ENCODE measurements around the gene RBL1. TPM values are rescaled to one million over a fixed set of nuclear protein-coding genes. Genes with fewer than 3 reads are reported as not detected.
"Not testable (repeated sequence)": the region's sequence is repeated elsewhere in the genome, so short reads cannot be mapped to it uniquely, and the experiment has no call there.

RBL1 gene, protein sequence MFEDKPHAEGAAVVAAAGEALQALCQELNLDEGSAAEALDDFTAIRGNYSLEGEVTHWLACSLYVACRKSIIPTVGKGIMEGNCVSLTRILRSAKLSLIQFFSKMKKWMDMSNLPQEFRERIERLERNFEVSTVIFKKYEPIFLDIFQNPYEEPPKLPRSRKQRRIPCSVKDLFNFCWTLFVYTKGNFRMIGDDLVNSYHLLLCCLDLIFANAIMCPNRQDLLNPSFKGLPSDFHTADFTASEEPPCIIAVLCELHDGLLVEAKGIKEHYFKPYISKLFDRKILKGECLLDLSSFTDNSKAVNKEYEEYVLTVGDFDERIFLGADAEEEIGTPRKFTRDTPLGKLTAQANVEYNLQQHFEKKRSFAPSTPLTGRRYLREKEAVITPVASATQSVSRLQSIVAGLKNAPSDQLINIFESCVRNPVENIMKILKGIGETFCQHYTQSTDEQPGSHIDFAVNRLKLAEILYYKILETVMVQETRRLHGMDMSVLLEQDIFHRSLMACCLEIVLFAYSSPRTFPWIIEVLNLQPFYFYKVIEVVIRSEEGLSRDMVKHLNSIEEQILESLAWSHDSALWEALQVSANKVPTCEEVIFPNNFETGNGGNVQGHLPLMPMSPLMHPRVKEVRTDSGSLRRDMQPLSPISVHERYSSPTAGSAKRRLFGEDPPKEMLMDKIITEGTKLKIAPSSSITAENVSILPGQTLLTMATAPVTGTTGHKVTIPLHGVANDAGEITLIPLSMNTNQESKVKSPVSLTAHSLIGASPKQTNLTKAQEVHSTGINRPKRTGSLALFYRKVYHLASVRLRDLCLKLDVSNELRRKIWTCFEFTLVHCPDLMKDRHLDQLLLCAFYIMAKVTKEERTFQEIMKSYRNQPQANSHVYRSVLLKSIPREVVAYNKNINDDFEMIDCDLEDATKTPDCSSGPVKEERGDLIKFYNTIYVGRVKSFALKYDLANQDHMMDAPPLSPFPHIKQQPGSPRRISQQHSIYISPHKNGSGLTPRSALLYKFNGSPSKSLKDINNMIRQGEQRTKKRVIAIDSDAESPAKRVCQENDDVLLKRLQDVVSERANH
- total RNA-seq, result 10.4 TPM

DNA sequence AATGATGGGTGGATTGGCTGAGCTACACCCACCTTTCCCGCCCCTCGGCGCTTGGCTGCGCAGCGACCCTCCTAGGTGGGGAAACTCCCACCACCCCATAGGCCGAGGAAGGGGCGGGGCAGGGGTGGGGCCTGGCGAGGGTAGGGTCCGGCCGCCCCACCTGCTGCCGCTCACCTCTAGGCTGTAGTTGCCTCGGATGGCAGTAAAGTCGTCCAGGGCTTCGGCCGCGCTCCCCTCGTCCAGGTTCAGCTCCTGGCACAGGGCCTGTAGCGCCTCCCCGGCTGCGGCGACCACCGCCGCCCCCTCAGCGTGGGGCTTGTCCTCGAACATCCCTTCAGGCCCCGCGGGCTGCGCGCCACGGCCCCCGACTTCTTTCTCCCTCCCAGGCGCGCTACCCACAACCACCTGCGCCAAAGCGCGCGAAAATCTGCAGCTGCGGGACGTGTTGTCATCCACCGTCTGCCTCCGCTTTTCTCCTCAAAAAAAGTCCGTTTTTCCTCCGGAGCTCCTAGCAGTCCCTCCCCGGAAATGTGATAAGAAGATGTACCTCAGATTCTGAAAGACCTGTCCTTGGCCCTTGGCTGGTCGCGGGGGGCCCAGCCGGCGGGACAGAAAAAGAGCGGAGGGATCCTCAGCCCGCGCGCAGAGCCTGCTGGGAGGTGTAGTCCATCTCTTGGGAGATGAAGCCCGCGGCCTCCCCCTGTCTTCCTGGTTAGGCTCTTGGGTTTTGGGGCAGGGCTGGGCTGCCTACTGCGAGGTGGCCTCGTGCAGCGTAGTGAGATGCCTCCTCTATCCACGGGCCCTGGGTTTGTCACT is at the start of gene RBL1:
Gene RBL1, minus strand, starts transcription at position 399 of the 816 bp plus-strand sequence. Its CDS starts 69 bp downstream, at position 330.
- Histone ChIP-seq H3K9ac (ENCODE audit: low read depth in 1 of 3, low read length in 3 of 3) (peak within 1 kb of the TSS; percentile 78 to 85 (median 81)), H3K27me3 (ENCODE audit: control insufficient read depth in 3 of 3, insufficient read depth in 3 of 3, low read length in 3 of 3) (no peaks in the 10 kb centered on the region), H3K27ac (ENCODE audit: low read depth, low read length) (peak within 1 kb of the TSS; percentile 84), H3K36me3 (ENCODE audit: control insufficient read depth in 3 of 3, insufficient read depth in 3 of 3, low read length in 3 of 3) (no peaks in the 10 kb centered on the region), H3K4me1 (ENCODE audit: control insufficient read depth in 3 of 3, insufficient read depth in 3 of 3, low read length in 3 of 3) (peaks cover 13 to 28% (median 27%) of the 10 kb centered on the region in 3 donors), H3K9me3 (ENCODE audit: control insufficient read depth in 3 of 3, low read length in 3 of 3) (no peaks in the 10 kb centered on the region), H3K4me3 (ENCODE audit: low read length in 3 of 3) (peak within 1 kb of the TSS; percentile 76 to 95 (median 92))

DNA sequence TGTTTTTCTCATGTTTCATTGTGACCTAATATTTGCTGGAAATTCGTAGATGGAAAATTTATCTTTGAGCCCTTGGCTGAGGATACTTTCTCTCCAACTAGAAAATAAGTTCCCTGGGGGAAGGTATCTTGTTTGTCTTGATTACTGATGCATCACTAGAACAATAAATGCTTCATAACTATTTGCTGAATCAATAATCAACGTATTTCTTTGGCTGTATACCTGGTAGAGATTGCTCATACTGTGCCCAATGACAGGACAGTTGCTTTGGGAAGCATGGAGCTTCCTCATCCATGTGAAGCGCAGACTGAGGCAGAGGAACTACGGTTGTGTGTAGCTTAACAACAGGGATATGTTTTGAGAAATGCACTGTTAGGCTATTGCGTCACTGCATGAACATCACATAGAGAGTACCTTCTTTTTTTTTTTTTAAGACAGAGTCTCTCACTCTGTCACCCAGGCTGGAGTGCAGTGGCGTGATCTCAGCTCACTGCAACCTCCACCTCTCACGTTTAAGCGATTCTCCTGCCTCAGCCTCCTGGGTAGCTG is 49.1 kb upstream of the RBL1 start:
- peaks cover 5 to 11% (median 9%) of the 10 kb centered on the region in 3 donors for H3K36me3 ChIP-seq (ENCODE audit: control insufficient read depth in 3 of 3, insufficient read depth in 3 of 3, low read length in 3 of 3)
- H3K27me3 ChIP-seq (ENCODE audit: control insufficient read depth in 3 of 3, insufficient read depth in 3 of 3, low read length in 3 of 3), result no peaks in the 10 kb centered on the region
- H3K4me3 ChIP-seq (ENCODE audit: low read length in 3 of 3), result no peak overlapping the region
- no peaks in the 10 kb centered on the region for H3K9me3 ChIP-seq (ENCODE audit: control insufficient read depth in 3 of 3, low read length in 3 of 3)
- no peak overlapping the region for H3K27ac ChIP-seq (ENCODE audit: low read depth, low read length)
- no peak overlapping the region for H3K9ac ChIP-seq (ENCODE audit: low read depth in 1 of 3, low read length in 3 of 3)
- H3K4me1 ChIP-seq (ENCODE audit: control insufficient read depth in 3 of 3, insufficient read depth in 3 of 3, low read length in 3 of 3), result no peaks in the 10 kb centered on the region

DNA sequence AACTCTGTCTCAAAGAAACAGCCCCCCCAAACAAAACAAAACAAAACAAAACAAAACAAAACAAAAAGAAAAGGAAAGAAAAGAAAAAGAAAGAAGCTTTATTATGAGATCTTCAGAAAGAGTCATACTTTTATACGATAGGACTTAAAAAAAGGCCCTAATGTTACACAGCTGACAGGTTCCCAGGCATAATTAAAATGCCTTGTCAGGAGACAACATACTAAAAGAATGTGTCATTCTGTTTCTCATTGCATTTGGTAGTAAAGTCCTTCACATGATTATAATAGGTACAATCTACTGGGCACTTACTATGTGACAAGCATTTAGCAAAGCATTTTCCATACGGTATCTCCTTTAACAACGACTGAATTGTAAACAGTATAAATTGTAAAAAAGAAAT is 46.9 kb upstream of the RBL1 start:
- Histone ChIP-seq H3K36me3 (ENCODE audit: control insufficient read depth in 3 of 3, insufficient read depth in 3 of 3, low read length in 3 of 3) (peaks cover 5 to 11% (median 8%) of the 10 kb centered on the region in 3 donors), H3K9ac (ENCODE audit: low read depth in 1 of 3, low read length in 3 of 3) (no peak overlapping the region), H3K4me3 (ENCODE audit: low read length in 3 of 3) (no peak overlapping the region), H3K27ac (ENCODE audit: low read depth, low read length) (no peak overlapping the region), H3K9me3 (ENCODE audit: control insufficient read depth in 3 of 3, low read length in 3 of 3) (no peaks in the 10 kb centered on the region), H3K4me1 (ENCODE audit: control insufficient read depth in 3 of 3, insufficient read depth in 3 of 3, low read length in 3 of 3) (no peaks in the 10 kb centered on the region), H3K27me3 (ENCODE audit: control insufficient read depth in 3 of 3, insufficient read depth in 3 of 3, low read length in 3 of 3) (no peaks in the 10 kb centered on the region)

DNA sequence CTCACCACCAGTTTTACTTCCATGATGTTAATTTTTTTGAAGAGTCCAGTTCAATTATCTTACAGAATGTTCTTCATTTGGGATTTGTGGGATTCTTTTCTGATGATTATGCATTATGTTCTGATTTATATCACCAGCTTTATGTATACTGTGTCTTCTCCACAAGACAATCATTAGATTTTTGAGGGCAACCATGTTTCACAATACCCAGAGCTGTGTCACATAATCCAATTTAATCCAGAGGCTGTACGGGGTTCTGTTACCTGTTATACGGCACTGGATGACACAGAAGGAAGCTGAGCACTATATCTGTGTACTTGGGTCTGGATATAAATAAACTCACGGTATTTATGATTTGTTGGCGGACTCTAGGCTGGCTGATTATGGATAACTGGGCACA is 41.8 kb upstream of the RBL1 start:
- H3K27ac ChIP-seq (ENCODE audit: low read depth, low read length), result no peak overlapping the region
- H3K4me1 ChIP-seq (ENCODE audit: control insufficient read depth in 3 of 3, insufficient read depth in 3 of 3, low read length in 3 of 3), result peaks cover 0 to 5% (median 0%) of the 10 kb centered on the region in 3 donors
- peaks cover 0 to 4% (median 3%) of the 10 kb centered on the region in 3 donors for H3K36me3 ChIP-seq (ENCODE audit: control insufficient read depth in 3 of 3, insufficient read depth in 3 of 3, low read length in 3 of 3)
- no peaks in the 10 kb centered on the region for H3K9me3 ChIP-seq (ENCODE audit: control insufficient read depth in 3 of 3, low read length in 3 of 3)
- H3K4me3 ChIP-seq (ENCODE audit: low read length in 3 of 3), result no peak overlapping the region
- H3K9ac ChIP-seq (ENCODE audit: low read depth in 1 of 3, low read length in 3 of 3), result no peak overlapping the region
- H3K27me3 ChIP-seq (ENCODE audit: control insufficient read depth in 3 of 3, insufficient read depth in 3 of 3, low read length in 3 of 3), result no peaks in the 10 kb centered on the region

DNA sequence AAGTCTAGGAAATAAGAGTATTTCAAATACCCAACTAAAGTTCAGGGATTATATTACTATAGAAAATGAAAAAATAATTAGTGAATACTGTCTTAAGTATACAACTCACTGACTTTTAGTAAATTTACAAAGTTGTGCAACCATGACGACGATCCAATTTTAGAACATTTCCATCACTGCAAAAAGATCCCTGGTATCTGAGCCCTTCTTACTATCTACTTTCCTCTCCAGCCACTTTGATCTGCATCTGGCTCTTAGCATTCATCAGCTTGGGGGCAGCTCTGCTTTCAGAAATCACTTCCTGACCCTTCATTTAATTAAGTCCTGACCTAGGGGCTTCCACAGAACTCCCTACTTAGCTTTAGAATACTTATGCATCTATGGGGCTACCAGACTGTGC is 38.2 kb upstream of the RBL1 start:
- no peaks in the 10 kb centered on the region for H3K9me3 ChIP-seq (ENCODE audit: control insufficient read depth in 3 of 3, low read length in 3 of 3)
- H3K27ac ChIP-seq (ENCODE audit: low read depth, low read length), result no peak overlapping the region
- H3K36me3 ChIP-seq (ENCODE audit: control insufficient read depth in 3 of 3, insufficient read depth in 3 of 3, low read length in 3 of 3), result peaks cover 0 to 4% (median 0%) of the 10 kb centered on the region in 3 donors
- no peaks in the 10 kb centered on the region for H3K27me3 ChIP-seq (ENCODE audit: control insufficient read depth in 3 of 3, insufficient read depth in 3 of 3, low read length in 3 of 3)
- peaks cover 0 to 5% (median 0%) of the 10 kb centered on the region in 3 donors for H3K4me1 ChIP-seq (ENCODE audit: control insufficient read depth in 3 of 3, insufficient read depth in 3 of 3, low read length in 3 of 3)
- H3K4me3 ChIP-seq (ENCODE audit: low read length in 3 of 3), result no peak overlapping the region
- H3K9ac ChIP-seq (ENCODE audit: low read depth in 1 of 3, low read length in 3 of 3), result no peak overlapping the region

DNA sequence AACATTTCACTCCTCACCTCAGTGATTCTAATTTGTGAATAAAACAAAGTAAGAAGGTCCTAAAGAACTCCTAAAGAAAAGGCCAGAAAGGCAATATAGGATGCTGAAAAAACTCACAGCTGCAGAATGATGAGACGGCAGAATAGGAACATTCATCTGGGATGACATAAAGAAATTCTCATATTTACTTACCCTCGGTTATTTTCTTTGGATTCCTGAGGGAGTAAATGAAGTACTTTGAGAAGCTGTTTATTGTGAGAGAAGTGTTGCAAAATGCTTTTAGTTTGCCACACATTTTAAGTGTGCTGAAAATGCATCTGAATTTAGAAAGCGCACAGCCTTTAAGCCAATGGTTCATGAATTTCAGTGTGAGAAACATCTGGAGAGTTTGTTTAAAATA is 35.7 kb upstream of the RBL1 start:
- no peaks in the 10 kb centered on the region for H3K9me3 ChIP-seq (ENCODE audit: control insufficient read depth in 3 of 3, low read length in 3 of 3)
- peaks cover 0 to 4% (median 0%) of the 10 kb centered on the region in 3 donors for H3K36me3 ChIP-seq (ENCODE audit: control insufficient read depth in 3 of 3, insufficient read depth in 3 of 3, low read length in 3 of 3)
- H3K27me3 ChIP-seq (ENCODE audit: control insufficient read depth in 3 of 3, insufficient read depth in 3 of 3, low read length in 3 of 3), result no peaks in the 10 kb centered on the region
- H3K4me3 ChIP-seq (ENCODE audit: low read length in 3 of 3), result no peak overlapping the region
- no peak overlapping the region for H3K9ac ChIP-seq (ENCODE audit: low read depth in 1 of 3, low read length in 3 of 3)
- no peak overlapping the region for H3K27ac ChIP-seq (ENCODE audit: low read depth, low read length)
- peaks cover 0 to 5% (median 0%) of the 10 kb centered on the region in 3 donors for H3K4me1 ChIP-seq (ENCODE audit: control insufficient read depth in 3 of 3, insufficient read depth in 3 of 3, low read length in 3 of 3)

DNA sequence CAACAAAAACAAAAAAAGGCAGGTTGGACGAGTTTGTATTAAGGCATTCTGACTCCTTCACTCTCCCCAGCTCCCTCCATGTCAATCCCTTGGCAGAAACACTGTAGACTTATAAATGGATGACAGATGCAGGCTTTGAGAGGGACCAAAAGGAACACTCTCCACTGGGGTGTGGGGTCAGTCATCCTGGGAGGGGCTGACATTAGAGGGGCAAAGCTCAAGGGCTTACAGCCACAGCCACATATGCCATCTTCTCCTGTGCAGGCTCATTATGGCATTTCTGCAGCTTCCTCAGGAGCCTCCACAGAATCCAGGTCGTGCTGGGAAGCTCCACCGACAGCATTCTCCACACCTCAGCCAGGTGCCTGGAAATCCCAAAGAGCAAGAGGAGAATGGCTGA is 33.0 kb upstream of the RBL1 start:
- Histone ChIP-seq H3K9ac (ENCODE audit: low read depth in 1 of 3, low read length in 3 of 3) (no peak overlapping the region), H3K27me3 (ENCODE audit: control insufficient read depth in 3 of 3, insufficient read depth in 3 of 3, low read length in 3 of 3) (no peaks in the 10 kb centered on the region), H3K27ac (ENCODE audit: low read depth, low read length) (no peak overlapping the region), H3K9me3 (ENCODE audit: control insufficient read depth in 3 of 3, low read length in 3 of 3) (no peaks in the 10 kb centered on the region), H3K4me3 (ENCODE audit: low read length in 3 of 3) (no peak overlapping the region), H3K36me3 (ENCODE audit: control insufficient read depth in 3 of 3, insufficient read depth in 3 of 3, low read length in 3 of 3) (peaks cover 0 to 4% (median 0%) of the 10 kb centered on the region in 3 donors), H3K4me1 (ENCODE audit: control insufficient read depth in 3 of 3, insufficient read depth in 3 of 3, low read length in 3 of 3) (no peaks in the 10 kb centered on the region)

DNA sequence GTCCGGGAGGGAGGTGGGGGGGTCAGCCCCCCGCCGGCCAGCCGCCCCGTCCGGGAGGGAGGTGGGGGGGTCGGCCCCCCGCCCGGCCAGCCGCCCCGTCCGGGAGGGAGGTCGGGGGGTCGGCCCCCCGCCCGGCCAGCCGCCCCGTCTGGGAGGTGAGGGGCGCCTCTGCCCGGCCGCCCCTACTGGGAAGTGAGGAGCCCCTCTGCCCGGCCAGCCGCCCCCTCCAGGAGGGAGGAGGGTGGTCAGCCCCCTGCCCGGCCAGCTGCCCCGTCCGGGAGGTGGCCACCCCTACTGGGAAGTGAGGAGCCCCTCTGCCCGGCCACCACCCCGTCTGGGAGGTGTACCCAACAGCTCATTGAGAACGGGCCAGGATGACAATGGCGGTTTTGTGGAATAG is 30.5 kb upstream of the RBL1 start:
- H3K9me3 ChIP-seq (ENCODE audit: control insufficient read depth in 3 of 3, low read length in 3 of 3); H3K4me3 ChIP-seq (ENCODE audit: low read length in 3 of 3); H3K36me3 ChIP-seq (ENCODE audit: control insufficient read depth in 3 of 3, insufficient read depth in 3 of 3, low read length in 3 of 3); H3K4me1 ChIP-seq (ENCODE audit: control insufficient read depth in 3 of 3, insufficient read depth in 3 of 3, low read length in 3 of 3); H3K27me3 ChIP-seq (ENCODE audit: control insufficient read depth in 3 of 3, insufficient read depth in 3 of 3, low read length in 3 of 3); H3K9ac ChIP-seq (ENCODE audit: low read depth in 1 of 3, low read length in 3 of 3); H3K27ac ChIP-seq (ENCODE audit: low read depth, low read length): not testable (repeated sequence)

DNA sequence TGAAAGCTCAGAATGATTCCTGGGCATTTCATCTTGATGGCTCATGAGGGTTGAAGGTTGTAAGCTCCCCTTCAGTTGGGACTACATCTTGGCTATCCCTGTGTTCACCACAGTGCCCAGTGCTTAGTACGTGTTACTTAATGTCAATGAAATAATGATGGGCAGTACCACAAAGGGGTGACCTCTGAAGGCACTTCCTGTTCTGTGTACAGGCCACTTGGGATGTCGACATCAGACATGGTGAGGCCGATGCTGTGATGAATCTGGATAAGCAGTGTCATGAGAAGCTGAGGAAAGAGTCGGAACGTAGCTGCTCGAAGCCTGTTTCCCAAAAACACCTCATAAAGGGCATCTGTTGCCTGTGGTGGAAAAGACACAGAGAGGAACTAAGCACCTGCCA is 27.6 kb upstream of the RBL1 start:
- Histone ChIP-seq H3K36me3 (ENCODE audit: control insufficient read depth in 3 of 3, insufficient read depth in 3 of 3, low read length in 3 of 3) (no peaks in the 10 kb centered on the region), H3K9ac (ENCODE audit: low read depth in 1 of 3, low read length in 3 of 3) (no peak overlapping the region), H3K27me3 (ENCODE audit: control insufficient read depth in 3 of 3, insufficient read depth in 3 of 3, low read length in 3 of 3) (no peaks in the 10 kb centered on the region), H3K4me3 (ENCODE audit: low read length in 3 of 3) (no peak overlapping the region), H3K4me1 (ENCODE audit: control insufficient read depth in 3 of 3, insufficient read depth in 3 of 3, low read length in 3 of 3) (no peaks in the 10 kb centered on the region), H3K27ac (ENCODE audit: low read depth, low read length) (no peak overlapping the region), H3K9me3 (ENCODE audit: control insufficient read depth in 3 of 3, low read length in 3 of 3) (no peaks in the 10 kb centered on the region)
